HCT116 (cell line): ENCODE measurements around the gene PAOX. TPM values are rescaled to one million over a fixed set of nuclear protein-coding genes. Genes with fewer than 3 reads are reported as not detected.
"Not testable (repeated sequence)": the region's sequence is repeated elsewhere in the genome, so short reads cannot be mapped to it uniquely, and the experiment has no call there.

Experiments
- ATAC-seq: fragments of 200-7000 bp; cut with Tn5 transposase; 2 replicates; pipeline ENCODE4 v1.9.1; 2020; ENCODE audit warnings: mild to moderate bottlenecking, moderate library complexity
- BruUV-seq: library from RNA; stranded (reverse); fragments of 400-500 nt; replicated peaks from 2 replicates; lab custom pipeline; 2021; lab: Mats Ljungman, UMichigan
- CTCF ChIA-PET: fragments of 300-600 bp; sonication (Branson Sonifier 250); formaldehyde crosslinking; loops from one replicate; lab custom pipeline; 2021; ENCODE audit warnings: antibody characterized with exemption; lab: Charles Lee
- POLR2A ChIA-PET: fragments of 300-600, 350-600 bp; sonication (Branson Sonifier 250); formaldehyde crosslinking; loops from one replicate; lab custom pipeline; 2021; ENCODE audit warnings: antibody characterized with exemption; lab: Charles Lee
- RAD21 ChIA-PET, 2 experiments: fragments of 300-600 bp; sonication (Branson Sonifier 250); formaldehyde crosslinking; loops; one replicate each; lab custom pipeline; 2023; ENCODE audit warnings: low total read pairs in 2 of 2; ENCODE audit not compliant: uncharacterized antibody in 2 of 2, unreplicated experiment in 2 of 2, low non-redundant PET in 1 of 2; lab: Charles Lee
- DNase-seq: peaks from one replicate; pipeline ENCODE4 v3.0.0-alpha.2; 2010; ENCODE audit warnings: low read depth, low spot score
- H2AFZ ChIP-seq: fragments of 200-600 bp; shearing (Covaris generic), sonication (generic); 2 replicates; pipeline ENCODE4 v1.6.1; 2017; ENCODE audit warnings: low read depth, mixed run types, mixed read lengths, antibody characterized with exemption, low read length; ENCODE audit not compliant: poor library complexity, severe bottlenecking
- H3K27ac ChIP-seq: 2 replicates; pipeline ENCODE4 v1.5.1; 2012; ENCODE audit warnings: low read depth, low read length
- H3K27me3 ChIP-seq: fragments of 200-600 bp; sonication (generic); 2 replicates; pipeline ENCODE4 v1.6.1; 2016; ENCODE audit warnings: mixed run types, low read length, mixed read lengths; ENCODE audit not compliant: insufficient read depth
- H3K36me3 ChIP-seq, 2 experiments: fragments of 200-500 bp in 1 of 2; fragments of 200-600 bp in 1 of 2; sonication (Bioruptor generic) in 1 of 2; sonication (generic) in 1 of 2; 2 replicates each; pipeline versions ENCODE4 v1.5.1 to v1.6.1; 2014 to 2016; ENCODE audit warnings: low read length in 2 of 2, inconsistent platforms in 1 of 2, mixed read lengths in 1 of 2, mixed run types in 1 of 2; ENCODE audit not compliant: insufficient read depth in 2 of 2, control insufficient read depth in 1 of 2
- H3K4me1 ChIP-seq, 2 experiments: fragments of 200-600 bp in 1 of 2; sonication (generic) in 1 of 2; 2 replicates each; pipeline versions ENCODE4 v1.5.1 to v1.6.1; 2012 to 2017; ENCODE audit warnings: low read length in 2 of 2, inconsistent platforms in 1 of 2, mild to moderate bottlenecking in 1 of 2, mixed read lengths in 1 of 2, mixed run types in 1 of 2, moderate library complexity in 1 of 2; ENCODE audit not compliant: insufficient read depth in 2 of 2, control insufficient read depth in 1 of 2
- H3K4me2 ChIP-seq: fragments of 200-600 bp; sonication (generic); 2 replicates; pipeline ENCODE4 v1.6.1; 2017; ENCODE audit warnings: mixed run types, low read length, mixed read lengths
- H3K4me3 ChIP-seq, 2 experiments: fragments of 200-600 bp in 1 of 2; sonication (generic) in 1 of 2; replicated peaks in 1 of 2; 2 replicates each; pipeline ENCODE4 v1.5.1; 2011 to 2016; ENCODE audit warnings: low read length in 2 of 2, control low read depth in 1 of 2, low read depth in 1 of 2, mild to moderate bottlenecking in 1 of 2, mixed read lengths in 1 of 2, mixed run types in 1 of 2
- H3K79me2 ChIP-seq: fragments of 200-600 bp; sonication (generic); 2 replicates; pipeline ENCODE4 v1.6.1; 2017; ENCODE audit warnings: mild to moderate bottlenecking, mixed run types, low read length, moderate library complexity, mixed read lengths; ENCODE audit not compliant: insufficient read depth
- H3K9ac ChIP-seq: fragments of 200-600 bp; sonication (generic); 2 replicates; pipeline ENCODE4 v1.6.1; 2016; ENCODE audit warnings: low read length, mixed read lengths
- H3K9me2 ChIP-seq: fragments of 200-600 bp; sonication (generic), shearing (Covaris generic); 2 replicates; pipeline ENCODE4 v1.6.1; 2017; ENCODE audit warnings: mixed run types, mild to moderate bottlenecking, moderate library complexity; ENCODE audit not compliant: insufficient read depth
- H3K9me3 ChIP-seq, 2 experiments: fragments of 200-500 bp in 1 of 2; fragments of 200-600 bp in 1 of 2; sonication (Bioruptor generic) in 1 of 2; sonication (generic) in 1 of 2; 2 replicates each; pipeline ENCODE4 v1.6.1; 2014 to 2017; ENCODE audit warnings: low read length in 2 of 2, mixed read lengths in 2 of 2, inconsistent platforms in 1 of 2, low read depth in 1 of 2, mild to moderate bottlenecking in 1 of 2, mixed run types in 1 of 2, moderate library complexity in 1 of 2; ENCODE audit not compliant: control insufficient read depth in 1 of 2, insufficient read depth in 1 of 2
- H4K20me1 ChIP-seq: fragments of 200-600 bp; sonication (generic), shearing (Covaris generic); 2 replicates; pipeline ENCODE4 v1.6.1; 2017; ENCODE audit warnings: mixed run types, mild to moderate bottlenecking, moderate library complexity; ENCODE audit not compliant: insufficient read depth
- CBX3 ChIP-seq: IDR thresholded peaks from 2 replicates; pipeline ENCODE4 v1.6.1; 2012; ENCODE audit warnings: low read depth
- CTCF ChIP-seq, 3 experiments: fragments of 200-600 bp in 1 of 3; sonication (generic) in 1 of 3; IDR thresholded peaks in 2 of 3; conservative IDR thresholded peaks in 1 of 3; 2 replicates each; pipeline ENCODE4 v1.5.1; 2012 to 2017; ENCODE audit warnings: low read depth in 2 of 3, low read length in 2 of 3, antibody characterized with exemption in 1 of 3, borderline replicate concordance in 1 of 3, control low read depth in 1 of 3, mild to moderate bottlenecking in 1 of 3, mixed read lengths in 1 of 3, mixed run types in 1 of 3, moderate library complexity in 1 of 3; ENCODE audit not compliant: insufficient read depth in 1 of 3
- ELF1 ChIP-seq: IDR thresholded peaks from 2 replicates; pipeline ENCODE4 v1.6.1; 2012; ENCODE audit warnings: low read depth, borderline replicate concordance
- EZH2 ChIP-seq: fragments of 200-600 bp; sonication (generic); IDR thresholded peaks from 2 replicates; pipeline ENCODE4 v1.6.1; 2017; ENCODE audit warnings: antibody characterized with exemption, mixed run types
- EZH2phosphoT487 ChIP-seq: fragments of 200-600 bp; IDR thresholded peaks from 2 replicates; pipeline ENCODE4 v1.6.1; 2018; ENCODE audit warnings: antibody characterized with exemption, borderline replicate concordance
- FOSL1 ChIP-seq: IDR thresholded peaks from 2 replicates; pipeline ENCODE4 v1.6.1; 2012; ENCODE audit warnings: low read depth
- JUND ChIP-seq: IDR thresholded peaks from 2 replicates; pipeline ENCODE4 v1.6.1; 2012
- POLR2A ChIP-seq: IDR thresholded peaks from 2 replicates; pipeline ENCODE4 v1.7.0; 2011; ENCODE audit warnings: borderline replicate concordance; ENCODE audit not compliant: insufficient read depth, insufficient read length; ENCODE audit errors: extremely low read depth
- POLR2AphosphoS5 ChIP-seq: IDR thresholded peaks from 2 replicates; pipeline ENCODE4 v1.6.1; 2011; ENCODE audit warnings: mild to moderate bottlenecking, low read depth, low read length, moderate library complexity
- SIN3A ChIP-seq: IDR thresholded peaks from 2 replicates; pipeline ENCODE4 v1.6.1; 2012; ENCODE audit warnings: low read depth
- TCF7L2 ChIP-seq: IDR thresholded peaks from 2 replicates; pipeline ENCODE4 v1.7.0; 2011; ENCODE audit warnings: borderline replicate concordance, inconsistent platforms; ENCODE audit not compliant: insufficient read depth, insufficient read length; ENCODE audit errors: extremely low read depth
- ZBTB33 ChIP-seq: IDR thresholded peaks from 2 replicates; pipeline ENCODE4 v1.6.1; 2011; ENCODE audit warnings: mild to moderate bottlenecking, low read length, moderate library complexity; ENCODE audit not compliant: insufficient replicate concordance; ENCODE audit errors: extremely low read depth
- ZFX ChIP-seq: fragments of 450-650 bp; IDR thresholded peaks from 2 replicates; pipeline ENCODE4 v1.6.1; 2017
- intact Hi-C: fragments of 100-400 bp; cut with micrococcal nuclease; formaldehyde crosslinking; loops from 2 replicates; pipeline ENCODE4 v1.10.0; 2022
- total RNA-seq: library from RNA; stranded (reverse); gene quantifications from one replicate; pipeline ENCODE4 v1.2.1, GENCODE V29; 2021; ENCODE audit not compliant: unreplicated experiment

PAOX gene
- total RNA-seq, 1 experiment from 2014 or later: 3.5 TPM

- intact Hi-C loops: not testable (repeated sequence)
Measured at GRCh38 chr10:133376183-133376582, 2.9 kb upstream of the PAOX start.

GRCh38 chr10:133377025-133377817 is 1.8 kb upstream of the PAOX start:
- POLR2A ChIA-PET: no interaction called here
- RAD21 ChIA-PET: no interaction called here
- DNase-seq: no peak
- no peak overlapping the region for H3K9ac ChIP-seq
- ATAC-seq: no peak
- H4K20me1 ChIP-seq: no peaks in the 10 kb centered on the region
- H3K4me1 ChIP-seq: peaks cover 0 to 10% of the 10 kb centered on the region in 2 experiments; a peak in 2 of 4 replicates
- CTCF ChIA-PET: no interaction called here
- H3K4me2 ChIP-seq: no peak overlapping the region
- intact Hi-C loops: no loop called here
- no peaks in the 10 kb centered on the region for H3K9me2 ChIP-seq
- no peaks in the 10 kb centered on the region for H3K27me3 ChIP-seq
- H3K9me3 ChIP-seq: no peaks in the 10 kb centered on the region
- 0 out of 2 replicates have a peak, but pooled peaks cover 2% of the 10 kb centered on the region for H3K79me2 ChIP-seq
- no peak overlapping the region for H3K27ac ChIP-seq
- H2AFZ ChIP-seq: no peak overlapping the region
- BruUV-seq: no TSS peak
- H3K36me3 ChIP-seq: no peaks in the 10 kb centered on the region
- no peak overlapping the region for H3K4me3 ChIP-seq
- no peak for TF ChIP-seq SIN3A
- TF ChIP-seq CBX3: no peak
- no peak for TF ChIP-seq POLR2A
- TF ChIP-seq CTCF (IDR thresholded peaks at IDR 0.05 in 2 of 3, conservative IDR thresholded peaks at IDR 0.05 in 1 of 3; ENCODE audit: borderline replicate concordance in 1 of 3, insufficient read depth in 1 of 3, low read depth in 2 of 3, low read length in 2 of 3): no peak
- TF ChIP-seq JUND: no peak
- no peak for TF ChIP-seq EZH2
- TF ChIP-seq ZFX: no peak
- no peak for TF ChIP-seq ELF1
- TF ChIP-seq TCF7L2: no peak
- no peak for TF ChIP-seq EZH2phosphoT487
- TF ChIP-seq ZBTB33: no peak
- no peak for TF ChIP-seq POLR2AphosphoS5
- TF ChIP-seq FOSL1: no peak

More at GRCh38 chr10:133376183-133376582, 2.9 kb upstream of the PAOX start:
- H3K4me1 ChIP-seq, DNase-seq, ATAC-seq, H3K27me3 ChIP-seq, H3K4me2 ChIP-seq, H2AFZ ChIP-seq, H3K9me2 ChIP-seq, H3K27ac ChIP-seq, H3K9me3 ChIP-seq, H4K20me1 ChIP-seq, CTCF ChIA-PET, H3K4me3 ChIP-seq, H3K9ac ChIP-seq, POLR2A ChIA-PET, RAD21 ChIA-PET, H3K36me3 ChIP-seq, H3K79me2 ChIP-seq, BruUV-seq: not testable (repeated sequence)
